ENCODE results near the gene BNIP2. TPM values are rescaled to one million over a fixed set of nuclear protein-coding genes. Genes with fewer than 3 reads are reported as not detected.

Gene BNIP2
- total RNA-seq, 1 donor from 2014 or later, result 81.4 TPM

- Histone ChIP-seq H3K9ac (no peak overlapping the region), H2AFZ (replicated peaks) (no peak overlapping the region), H3K27ac (no peak overlapping the region), H3K27me3 (no peaks in the 10 kb centered on the region), H3K4me1 (no peaks in the 10 kb centered on the region), H4K20me1 (ENCODE audit: low read depth) (peaks cover 5% of the 10 kb centered on the region), H3K4me3 (no peak overlapping the region), H3K79me2 (ENCODE audit: low read depth) (peaks cover 3% of the 10 kb centered on the region), H3K36me3 (peaks cover 42% of the 10 kb centered on the region), H3F3A (ENCODE audit: low read depth) (no peaks in the 10 kb centered on the region), H3K9me3 (ENCODE audit: low read depth) (no peaks in the 10 kb centered on the region), H3K4me2 (no peak overlapping the region)
- H3K36me3 Mint-ChIP-seq, result peaks cover 18% of the 10 kb centered on the region
- no peaks in the 10 kb centered on the region for H3K27me3 Mint-ChIP-seq (ENCODE audit: insufficient read depth, low read depth)
- DNase-seq (ENCODE audit: low spot score), result no peak
- no peaks in the 10 kb centered on the region for H3K4me1 Mint-ChIP-seq
- no peak overlapping the region for H3K4me3 Mint-ChIP-seq
- H3K9me3 Mint-ChIP-seq, result no peaks in the 10 kb centered on the region
- TF ChIP-seq, protein P1, sequence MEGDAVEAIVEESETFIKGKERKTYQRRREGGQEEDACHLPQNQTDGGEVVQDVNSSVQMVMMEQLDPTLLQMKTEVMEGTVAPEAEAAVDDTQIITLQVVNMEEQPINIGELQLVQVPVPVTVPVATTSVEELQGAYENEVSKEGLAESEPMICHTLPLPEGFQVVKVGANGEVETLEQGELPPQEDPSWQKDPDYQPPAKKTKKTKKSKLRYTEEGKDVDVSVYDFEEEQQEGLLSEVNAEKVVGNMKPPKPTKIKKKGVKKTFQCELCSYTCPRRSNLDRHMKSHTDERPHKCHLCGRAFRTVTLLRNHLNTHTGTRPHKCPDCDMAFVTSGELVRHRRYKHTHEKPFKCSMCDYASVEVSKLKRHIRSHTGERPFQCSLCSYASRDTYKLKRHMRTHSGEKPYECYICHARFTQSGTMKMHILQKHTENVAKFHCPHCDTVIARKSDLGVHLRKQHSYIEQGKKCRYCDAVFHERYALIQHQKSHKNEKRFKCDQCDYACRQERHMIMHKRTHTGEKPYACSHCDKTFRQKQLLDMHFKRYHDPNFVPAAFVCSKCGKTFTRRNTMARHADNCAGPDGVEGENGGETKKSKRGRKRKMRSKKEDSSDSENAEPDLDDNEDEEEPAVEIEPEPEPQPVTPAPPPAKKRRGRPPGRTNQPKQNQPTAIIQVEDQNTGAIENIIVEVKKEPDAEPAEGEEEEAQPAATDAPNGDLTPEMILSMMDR (IDR thresholded peaks at IDR 0.05), result no peak
- no peak overlapping the region for H3K27ac Mint-ChIP-seq
These were observed 12.6 kb downstream of the BNIP2 start for GRCh38 chr15:59676565-59676964.

DNA sequence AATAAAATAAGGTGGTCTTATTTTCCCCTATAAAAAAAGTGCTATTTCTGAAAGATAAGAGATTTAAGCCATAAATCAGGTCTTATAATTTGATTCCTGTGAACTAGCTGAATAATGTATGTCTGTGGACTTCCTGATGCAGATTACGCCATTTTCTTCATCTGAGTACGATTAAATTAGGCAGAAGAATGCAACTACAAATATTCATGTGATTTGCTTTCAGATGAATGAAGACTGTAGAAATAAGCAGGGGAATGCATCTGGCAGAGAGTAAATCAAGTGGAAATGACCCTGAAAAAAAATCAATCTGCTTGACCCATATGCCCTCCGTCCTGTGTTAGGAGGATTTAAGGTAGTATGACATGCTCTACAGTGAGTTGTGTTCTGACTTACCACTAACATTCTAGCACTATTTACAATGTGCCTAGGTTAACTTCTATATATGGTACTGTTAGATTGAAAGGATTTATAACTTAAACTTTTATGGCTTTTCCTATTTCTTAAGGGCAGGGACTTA, 14.7 kb downstream of the BNIP2 start:
- H3K36me3 Mint-ChIP-seq, result peaks cover 20% of the 10 kb centered on the region
- H2AFZ ChIP-seq (replicated peaks), result no peak overlapping the region
- H3K79me2 ChIP-seq (ENCODE audit: low read depth), result no peaks in the 10 kb centered on the region
- no peak overlapping the region for H3K4me3 Mint-ChIP-seq
- H3K4me1 Mint-ChIP-seq, result no peaks in the 10 kb centered on the region
- no peak overlapping the region for H3K4me3 ChIP-seq
- peaks cover 5% of the 10 kb centered on the region for H3F3A ChIP-seq (ENCODE audit: low read depth)
- H3K4me1 ChIP-seq, result no peaks in the 10 kb centered on the region
- TF ChIP-seq EZH2 (IDR thresholded peaks at IDR 0.05), result no peak
- no peak for TF ChIP-seq EZH2phosphoT487 (IDR thresholded peaks at IDR 0.05)
- TF ChIP-seq, protein P1 (IDR thresholded peaks at IDR 0.05), result no peak
- H3K9me3 ChIP-seq (ENCODE audit: low read depth), result no peaks in the 10 kb centered on the region
- no peaks in the 10 kb centered on the region for H4K20me1 ChIP-seq (ENCODE audit: low read depth)
- H3K9me3 Mint-ChIP-seq, result no peaks in the 10 kb centered on the region
- no peak for DNase-seq (ENCODE audit: low spot score)
- H3K27me3 Mint-ChIP-seq (ENCODE audit: insufficient read depth, low read depth), result no peaks in the 10 kb centered on the region
- peaks cover 37% of the 10 kb centered on the region for H3K36me3 ChIP-seq
- H3K9ac ChIP-seq, result no peak overlapping the region
- no peak overlapping the region for H3K27ac Mint-ChIP-seq
- H3K27me3 ChIP-seq, result no peaks in the 10 kb centered on the region
- H3K4me2 ChIP-seq, result no peak overlapping the region
- H3K27ac ChIP-seq, result no peak overlapping the region

GRCh38 chr15:59668556-59668955, 20.6 kb downstream of the BNIP2 start:
- no peak for DNase-seq (ENCODE audit: low spot score)
- Histone ChIP-seq H3F3A (ENCODE audit: low read depth) (peaks cover 5% of the 10 kb centered on the region), H3K4me1 (no peaks in the 10 kb centered on the region), H2AFZ (replicated peaks) (no peak overlapping the region), H4K20me1 (ENCODE audit: low read depth) (no peaks in the 10 kb centered on the region), H3K9me3 (ENCODE audit: low read depth) (no peaks in the 10 kb centered on the region), H3K4me2 (no peak overlapping the region), H3K4me3 (no peak overlapping the region), H3K27me3 (no peaks in the 10 kb centered on the region), H3K27ac (no peak overlapping the region), H3K79me2 (ENCODE audit: low read depth) (no peaks in the 10 kb centered on the region), H3K36me3 (peaks cover 43% of the 10 kb centered on the region), H3K9ac (no peak overlapping the region)
- no peaks in the 10 kb centered on the region for H3K27me3 Mint-ChIP-seq (ENCODE audit: insufficient read depth, low read depth)
- no peak for TF ChIP-seq EZH2 (IDR thresholded peaks at IDR 0.05)
- no peak for TF ChIP-seq EZH2phosphoT487 (IDR thresholded peaks at IDR 0.05)
- TF ChIP-seq, protein P1 (IDR thresholded peaks at IDR 0.05), result no peak
- no peak overlapping the region for H3K4me3 Mint-ChIP-seq
- no peak overlapping the region for H3K27ac Mint-ChIP-seq
- no peaks in the 10 kb centered on the region for H3K4me1 Mint-ChIP-seq
- no peaks in the 10 kb centered on the region for H3K9me3 Mint-ChIP-seq
- peaks cover 18% of the 10 kb centered on the region for H3K36me3 Mint-ChIP-seq

Measured in neural progenitor cell (in vitro differentiated cells).